Fibroblast of villous mesenchyme (primary cell): ENCODE data around the gene DTX3L. TPM values are rescaled to one million over a fixed set of nuclear protein-coding genes. Genes with fewer than 3 reads are reported as not detected.

Experiments used
- DNase-seq: peaks from one replicate; pipeline ENCODE4 v3.0.0-alpha.2; 2010; ENCODE audit warnings: low read depth
- H3K4me3 ChIP-seq: 2 replicates; pipeline ENCODE4 v1.5.1; 2011; ENCODE audit warnings: low read depth, mild to moderate bottlenecking, low read length
- total RNA-seq: library from RNA; depleted of rRNA; stranded (reverse); fragments of >200 nt; gene quantifications from 2 replicates; pipeline ENCODE4 v1.2.3, GENCODE V29; 2012
- TF ChIP-seq, protein P1 (sequence below): IDR thresholded peaks from 2 replicates; pipeline ENCODE4 v1.5.1; 2012; ENCODE audit warnings: low read depth, mild to moderate bottlenecking, low read length; ENCODE audit not compliant: insufficient read depth

The DTX3L gene
- total RNA-seq, 1 donor = 36.7 TPM

GRCh38 chr3:122586098-122586497, 22.0 kb downstream of the DTX3L start:
- H3K4me3 ChIP-seq = no peak overlapping the region
- DNase-seq = no peak
- TF ChIP-seq, protein P1, sequence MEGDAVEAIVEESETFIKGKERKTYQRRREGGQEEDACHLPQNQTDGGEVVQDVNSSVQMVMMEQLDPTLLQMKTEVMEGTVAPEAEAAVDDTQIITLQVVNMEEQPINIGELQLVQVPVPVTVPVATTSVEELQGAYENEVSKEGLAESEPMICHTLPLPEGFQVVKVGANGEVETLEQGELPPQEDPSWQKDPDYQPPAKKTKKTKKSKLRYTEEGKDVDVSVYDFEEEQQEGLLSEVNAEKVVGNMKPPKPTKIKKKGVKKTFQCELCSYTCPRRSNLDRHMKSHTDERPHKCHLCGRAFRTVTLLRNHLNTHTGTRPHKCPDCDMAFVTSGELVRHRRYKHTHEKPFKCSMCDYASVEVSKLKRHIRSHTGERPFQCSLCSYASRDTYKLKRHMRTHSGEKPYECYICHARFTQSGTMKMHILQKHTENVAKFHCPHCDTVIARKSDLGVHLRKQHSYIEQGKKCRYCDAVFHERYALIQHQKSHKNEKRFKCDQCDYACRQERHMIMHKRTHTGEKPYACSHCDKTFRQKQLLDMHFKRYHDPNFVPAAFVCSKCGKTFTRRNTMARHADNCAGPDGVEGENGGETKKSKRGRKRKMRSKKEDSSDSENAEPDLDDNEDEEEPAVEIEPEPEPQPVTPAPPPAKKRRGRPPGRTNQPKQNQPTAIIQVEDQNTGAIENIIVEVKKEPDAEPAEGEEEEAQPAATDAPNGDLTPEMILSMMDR = no peak

DNA sequence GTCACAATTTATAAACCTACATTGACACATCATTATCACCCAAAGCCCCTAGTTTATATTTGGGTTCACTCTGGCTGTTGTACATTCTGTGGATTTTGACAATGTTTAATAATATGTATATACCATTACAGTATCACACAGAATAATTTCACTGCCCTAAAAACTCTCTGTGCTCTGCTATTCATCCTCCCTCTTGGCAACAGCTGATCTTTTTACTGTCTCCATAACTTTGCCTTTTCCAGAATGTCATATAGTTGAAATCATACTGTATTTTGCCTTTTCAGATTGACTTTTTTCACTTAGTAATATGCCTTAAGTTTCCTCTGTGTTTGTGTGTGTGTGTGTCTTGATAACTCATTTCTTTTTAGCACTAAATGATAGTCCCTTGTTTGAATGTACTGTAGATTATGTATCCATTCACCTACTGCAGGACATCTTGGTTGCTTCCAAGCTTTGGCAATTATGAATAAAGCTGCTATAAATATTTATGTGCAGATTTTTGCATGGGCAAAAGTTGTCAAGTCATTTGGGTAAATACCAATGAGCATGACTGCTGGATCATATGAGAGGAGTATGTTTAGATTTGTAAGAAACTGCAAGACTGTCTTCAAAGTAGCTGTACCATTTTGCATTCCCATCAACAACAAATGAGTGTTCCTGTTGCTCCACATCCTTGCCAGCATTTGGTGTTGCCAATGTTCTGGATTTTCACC, 22.8 kb downstream of the DTX3L start:
- no peak for DNase-seq
- TF ChIP-seq, protein P1 = no peak
- H3K4me3 ChIP-seq = no peak overlapping the region

GRCh38 chr3:122587572-122587971, 23.4 kb downstream of the DTX3L start:
- no peak for DNase-seq
- TF ChIP-seq, protein P1 = no peak
- H3K4me3 ChIP-seq = no peak overlapping the region

DNA sequence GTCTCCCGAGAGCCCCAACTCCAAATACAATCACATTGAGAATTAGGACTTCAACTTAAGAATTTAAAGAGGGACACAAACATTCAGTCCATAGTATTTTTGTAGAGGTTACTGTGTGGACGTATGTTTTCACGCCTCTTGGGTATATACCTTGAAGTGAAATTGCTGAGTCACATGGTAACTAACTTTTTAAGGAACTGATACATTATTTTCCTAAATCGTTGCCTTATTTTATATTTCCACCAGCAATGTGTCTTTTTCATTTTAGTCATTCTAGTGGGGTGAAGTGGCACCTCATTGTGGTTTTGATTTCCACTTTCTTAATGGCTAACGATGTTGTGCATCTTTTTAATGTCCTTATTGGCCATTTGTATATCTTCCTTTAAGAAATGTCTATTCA, 25.2 kb downstream of the DTX3L start:
- no peak overlapping the region for H3K4me3 ChIP-seq
- TF ChIP-seq, protein P1 = no peak
- DNase-seq = no peak

GRCh38 chr3:122590610-122591009, 26.5 kb downstream of the DTX3L start:
- no peak for DNase-seq
- TF ChIP-seq, protein P1 = no peak
- H3K4me3 ChIP-seq = no peak overlapping the region

- no peak for DNase-seq
- H3K4me3 ChIP-seq = no peak overlapping the region
- TF ChIP-seq, protein P1 = no peak
These were observed 29.9 kb downstream of the DTX3L start for GRCh38 chr3:122594025-122594424.

DNA sequence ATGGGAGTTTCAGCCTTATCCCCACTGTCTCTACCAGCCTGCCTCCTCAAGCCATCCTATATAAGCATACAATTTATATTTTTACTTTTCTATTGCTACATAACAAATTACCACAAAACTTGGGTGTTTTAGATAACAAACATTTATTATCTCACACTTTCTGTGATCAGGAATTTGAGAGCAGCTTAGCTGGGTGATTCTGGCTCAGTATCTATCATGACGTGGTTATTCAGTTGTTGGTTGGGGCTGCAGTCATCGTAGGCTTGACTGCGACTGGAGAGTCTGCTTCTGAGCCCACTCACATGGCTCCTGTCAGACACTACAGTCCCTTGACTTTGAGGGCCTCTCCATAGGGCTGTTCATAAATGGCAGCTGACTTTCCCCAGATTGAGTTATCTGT, 34.0 kb downstream of the DTX3L start:
- no peak for DNase-seq
- TF ChIP-seq, protein P1 = no peak
- no peak overlapping the region for H3K4me3 ChIP-seq
